HepG2 (cell line): ENCODE measurements around the gene SERTAD1. TPM values are rescaled to one million over a fixed set of nuclear protein-coding genes. Genes with fewer than 3 reads are reported as not detected.
A peak's percentile ranks its signal among the peaks of the same experiment; 100 is the strongest.

Experiments
- AGO2 ChIP-seq: fragments of 200-400 bp; formaldehyde crosslinking; optimal IDR thresholded peaks from 2 replicates; pipeline ENCODE3; 2017; ENCODE audit warnings: mild to moderate bottlenecking, low read depth, low read length, moderate library complexity
- DNMT1 ChIP-seq: sonication (generic); formaldehyde crosslinking; IDR thresholded peaks from 2 replicates; pipeline ENCODE4 v1.5.1; 2020; ENCODE audit warnings: mild to moderate bottlenecking, missing genetic modification reagents
- ESRRA ChIP-seq: sonication (generic); formaldehyde crosslinking; IDR thresholded peaks from 2 replicates; pipeline ENCODE4 v1.5.1; 2020; ENCODE audit warnings: mild to moderate bottlenecking, low read depth, missing genetic modification reagents
- HOXA9 ChIP-seq: sonication (generic); formaldehyde crosslinking; IDR thresholded peaks from 2 replicates; pipeline ENCODE4 v1.8.1; 2022; ENCODE audit warnings: missing genetic modification reagents, mild to moderate bottlenecking, moderate library complexity, borderline replicate concordance
- PREB ChIP-seq: sonication (generic); formaldehyde crosslinking; IDR thresholded peaks from 2 replicates; pipeline ENCODE4 v1.4.0; 2020; ENCODE audit warnings: missing genetic modification reagents
- REXO4 ChIP-seq: sonication (generic); formaldehyde crosslinking; IDR thresholded peaks from 2 replicates; pipeline ENCODE4 v1.8.0; 2022; ENCODE audit warnings: missing genetic modification reagents, mild to moderate bottlenecking, borderline replicate concordance
- SIN3A ChIP-seq: IDR thresholded peaks from 2 replicates; pipeline ENCODE4 v1.6.1; 2011; ENCODE audit warnings: low read depth, mild to moderate bottlenecking, control low read depth, low read length, borderline replicate concordance
- SMYD3 ChIP-seq: sonication (generic); formaldehyde crosslinking; IDR thresholded peaks from 2 replicates; pipeline ENCODE4 v1.8.1; 2023; ENCODE audit warnings: mild to moderate bottlenecking, missing genetic modification reagents
- SNAPC2 ChIP-seq: sonication (generic); formaldehyde crosslinking; IDR thresholded peaks from 2 replicates; pipeline ENCODE4 v1.8.1; 2022; ENCODE audit warnings: mild to moderate bottlenecking, missing genetic modification reagents
- SOX5 ChIP-seq: IDR thresholded peaks from 2 replicates; pipeline ENCODE4 v1.6.1; 2016; ENCODE audit warnings: borderline replicate concordance
- SUZ12 ChIP-seq: fragments of 150-350 bp; IDR thresholded peaks from 2 replicates; pipeline ENCODE4 v1.6.1; 2014; ENCODE audit warnings: low read depth, low read length
- TEF ChIP-seq: sonication (generic); formaldehyde crosslinking; IDR thresholded peaks from 2 replicates; pipeline ENCODE4 v1.5.0; 2020; ENCODE audit warnings: missing genetic modification reagents
- THAP8 ChIP-seq: sonication (generic); formaldehyde crosslinking; IDR thresholded peaks from 2 replicates; pipeline ENCODE4 v1.5.1; 2020; ENCODE audit warnings: missing genetic modification reagents, mild to moderate bottlenecking, borderline replicate concordance
- U2AF2 ChIP-seq: fragments of 200-400 bp; formaldehyde crosslinking; IDR thresholded peaks from 2 replicates; pipeline ENCODE4 v1.6.1; 2017; ENCODE audit warnings: low read depth, mild to moderate bottlenecking, low read length
- ZIK1 ChIP-seq: sonication (generic); formaldehyde crosslinking; IDR thresholded peaks from 2 replicates; pipeline ENCODE4 v1.5.0; 2020; ENCODE audit warnings: mild to moderate bottlenecking, low read depth, missing genetic modification reagents, borderline replicate concordance
- ZNF251 ChIP-seq: sonication (generic); formaldehyde crosslinking; IDR thresholded peaks from 2 replicates; pipeline ENCODE4 v1.9.0; 2021; ENCODE audit warnings: mild to moderate bottlenecking, missing genetic modification reagents
- ZNF367 ChIP-seq: sonication (generic); formaldehyde crosslinking; IDR thresholded peaks from 2 replicates; pipeline ENCODE4 v1.4.0; 2020; ENCODE audit warnings: missing genetic modification reagents, borderline replicate concordance
- ZNF547 ChIP-seq: sonication (generic); formaldehyde crosslinking; IDR thresholded peaks from 2 replicates; pipeline ENCODE4 v1.5.1; 2020; ENCODE audit warnings: mild to moderate bottlenecking, missing genetic modification reagents
- ZNF567 ChIP-seq: sonication (generic); formaldehyde crosslinking; IDR thresholded peaks from 2 replicates; pipeline ENCODE4 v1.8.1; 2023; ENCODE audit warnings: mild to moderate bottlenecking, missing genetic modification reagents, borderline replicate concordance
- ZNF724P ChIP-seq: sonication (generic); formaldehyde crosslinking; IDR thresholded peaks from 2 replicates; pipeline ENCODE4 v1.8.0; 2022; ENCODE audit warnings: missing genetic modification reagents, borderline replicate concordance
- ZNF773 ChIP-seq: sonication (generic); formaldehyde crosslinking; IDR thresholded peaks from 2 replicates; pipeline ENCODE4 v1.4.0; 2020; ENCODE audit warnings: missing genetic modification reagents, borderline replicate concordance
- ZNF776 ChIP-seq: sonication (generic); formaldehyde crosslinking; IDR thresholded peaks from 2 replicates; pipeline ENCODE4 v1.4.0; 2020; ENCODE audit warnings: mild to moderate bottlenecking, missing genetic modification reagents
- ZSCAN12 ChIP-seq: sonication (generic); formaldehyde crosslinking; IDR thresholded peaks from 2 replicates; pipeline ENCODE4 v1.9.0; 2021; ENCODE audit warnings: mild to moderate bottlenecking, missing genetic modification reagents
- polyA plus RNA-seq, 8 experiments: library from polyadenylated mRNA; depleted of rRNA in 3 of 8; stranded (reverse) in 7 of 8; unstranded in 1 of 8; fragments of >200 nt; fragmentation: Illumina TruSeq in 4 of 8; extraction: Trizol in 4 of 8; gene quantifications; 2 replicates each; pipeline versions ENCODE4 v1.2.1 to v1.2.3, GENCODE V29; 2011 to 2016; ENCODE audit warnings: low read depth in 4 of 8, missing spikeins in 1 of 8, mixed read lengths in 1 of 8; ENCODE audit not compliant: insufficient read depth in 1 of 8
- total RNA-seq, 5 experiments: library from RNA; depleted of rRNA; stranded (reverse); fragments of >200 nt; fragmentation: Illumina TruSeq; extraction: Trizol; gene quantifications; 2 replicates each; pipeline ENCODE4 v1.2.3, GENCODE V29; 2016; ENCODE audit warnings: low read depth in 1 of 5
- TF ChIP-seq, protein P1 (sequence below): sonication (generic); formaldehyde crosslinking; IDR thresholded peaks from 2 replicates; pipeline ENCODE4 v1.9.0; 2021; ENCODE audit warnings: missing genetic modification reagents, borderline replicate concordance
- TF ChIP-seq, protein P2 (sequence below): sonication (generic); formaldehyde crosslinking; IDR thresholded peaks from 2 replicates; pipeline ENCODE4 v1.5.1; 2020; ENCODE audit warnings: missing genetic modification reagents, mild to moderate bottlenecking, borderline replicate concordance
- TF ChIP-seq, protein P3 (sequence below): sonication (generic); formaldehyde crosslinking; IDR thresholded peaks from 2 replicates; pipeline ENCODE4 v1.8.0; 2022; ENCODE audit warnings: missing genetic modification reagents, low read depth, mild to moderate bottlenecking, borderline replicate concordance

Gene SERTAD1
- total and polyA plus RNA-seq, 2 of the 13 experiments (the other 11 are each of a cell fraction or from before 2014, with no cell fraction given): 4.3 to 4.5 TPM

GRCh38 chr19:40466219-40466984, 40.6 kb upstream of the SERTAD1 start (continued):
- TF ChIP-seq THAP8: no peak
- TF ChIP-seq, protein P1, sequence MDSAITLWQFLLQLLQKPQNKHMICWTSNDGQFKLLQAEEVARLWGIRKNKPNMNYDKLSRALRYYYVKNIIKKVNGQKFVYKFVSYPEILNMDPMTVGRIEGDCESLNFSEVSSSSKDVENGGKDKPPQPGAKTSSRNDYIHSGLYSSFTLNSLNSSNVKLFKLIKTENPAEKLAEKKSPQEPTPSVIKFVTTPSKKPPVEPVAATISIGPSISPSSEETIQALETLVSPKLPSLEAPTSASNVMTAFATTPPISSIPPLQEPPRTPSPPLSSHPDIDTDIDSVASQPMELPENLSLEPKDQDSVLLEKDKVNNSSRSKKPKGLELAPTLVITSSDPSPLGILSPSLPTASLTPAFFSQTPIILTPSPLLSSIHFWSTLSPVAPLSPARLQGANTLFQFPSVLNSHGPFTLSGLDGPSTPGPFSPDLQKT (CRISPR knock-in tag): no peak
- no peak for TF ChIP-seq ESRRA
- TF ChIP-seq ZNF773: no peak
- no peak for TF ChIP-seq AGO2
- no peak for TF ChIP-seq SUZ12
- TF ChIP-seq, protein P2, sequence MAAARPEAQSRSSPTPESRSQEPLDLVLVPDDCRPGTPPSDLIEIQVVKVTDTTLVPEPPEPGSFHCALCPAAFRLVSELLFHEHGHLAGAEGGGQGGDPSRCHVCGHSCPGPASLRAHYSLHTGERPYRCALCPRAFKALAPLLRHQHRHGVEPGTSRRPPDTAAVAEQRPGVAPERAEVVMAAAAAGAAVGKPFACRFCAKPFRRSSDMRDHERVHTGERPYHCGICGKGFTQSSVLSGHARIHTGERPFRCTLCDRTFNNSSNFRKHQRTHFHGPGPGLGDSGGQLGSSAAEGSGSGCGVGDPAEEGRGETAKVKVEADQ (CRISPR knock-in tag): no peak
- TF ChIP-seq ZSCAN12 (CRISPR knock-in tag): no peak
- no peak for TF ChIP-seq ZNF724P (CRISPR knock-in tag)
- no peak for TF ChIP-seq HOXA9 (CRISPR knock-in tag)
- no peak for TF ChIP-seq ZNF547 (CRISPR knock-in tag)
- 0 out of 2 replicates have a peak, but pooled peaks have one; percentile 16 for TF ChIP-seq ZNF776
- TF ChIP-seq SOX5: no peak
- no peak for TF ChIP-seq ZNF367
- no peak for TF ChIP-seq ZNF251 (CRISPR knock-in tag)
- 0 out of 2 replicates have a peak, but pooled peaks have one; percentile 69 for TF ChIP-seq ZIK1 (CRISPR knock-in tag)
- no peak for TF ChIP-seq SIN3A
- TF ChIP-seq TEF (CRISPR knock-in tag): no peak
- no peak; the same call in 1 of the 2 replicates for TF ChIP-seq DNMT1
- no peak for TF ChIP-seq REXO4 (CRISPR knock-in tag)
- TF ChIP-seq SMYD3: no peak
- TF ChIP-seq, protein P3, sequence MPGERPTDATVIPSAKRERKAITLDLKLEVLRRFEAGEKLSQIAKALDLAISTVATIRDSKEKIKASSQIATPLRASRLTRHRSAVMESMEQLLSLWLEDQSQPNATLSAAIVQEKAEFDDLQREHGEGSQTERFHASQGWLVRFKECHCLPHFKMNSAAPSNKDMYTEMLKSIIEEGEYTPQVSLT (CRISPR knock-in tag): no peak
- no peak for TF ChIP-seq ZNF567 (CRISPR knock-in tag)
- no peak for TF ChIP-seq PREB (CRISPR knock-in tag)
- no peak for TF ChIP-seq U2AF2
- no peak for TF ChIP-seq SNAPC2
